GM18507 (cell line): ENCODE data around the gene TTLL8.
"Not testable (repeated sequence)": the region's sequence is repeated elsewhere in the genome, so short reads cannot be mapped to it uniquely, and the experiment has no call there.

Experiments used
- DNase-seq: peaks from one replicate; pipeline ENCODE4 v3.0.0; 2011; ENCODE audit warnings: low read depth; ENCODE audit not compliant: insufficient read length; ENCODE audit errors: extremely low spot score
- FAIRE-seq: peaks from 2 replicates; lab custom pipeline; 2011; peaks lifted over from hg19 to GRCh38; lab: Jason Lieb, UNC

Gene TTLL8

GRCh38 chr22:50058061-50058905, at the start of gene TTLL8:
Gene TTLL8 (minus strand): TSS chr22:50058298.
- no peak for DNase-seq
- FAIRE-seq = no peak

GRCh38 chr22:50107529-50107928, 49.4 kb upstream of the TTLL8 start:
- no peak for DNase-seq
- no peak for FAIRE-seq

DNA sequence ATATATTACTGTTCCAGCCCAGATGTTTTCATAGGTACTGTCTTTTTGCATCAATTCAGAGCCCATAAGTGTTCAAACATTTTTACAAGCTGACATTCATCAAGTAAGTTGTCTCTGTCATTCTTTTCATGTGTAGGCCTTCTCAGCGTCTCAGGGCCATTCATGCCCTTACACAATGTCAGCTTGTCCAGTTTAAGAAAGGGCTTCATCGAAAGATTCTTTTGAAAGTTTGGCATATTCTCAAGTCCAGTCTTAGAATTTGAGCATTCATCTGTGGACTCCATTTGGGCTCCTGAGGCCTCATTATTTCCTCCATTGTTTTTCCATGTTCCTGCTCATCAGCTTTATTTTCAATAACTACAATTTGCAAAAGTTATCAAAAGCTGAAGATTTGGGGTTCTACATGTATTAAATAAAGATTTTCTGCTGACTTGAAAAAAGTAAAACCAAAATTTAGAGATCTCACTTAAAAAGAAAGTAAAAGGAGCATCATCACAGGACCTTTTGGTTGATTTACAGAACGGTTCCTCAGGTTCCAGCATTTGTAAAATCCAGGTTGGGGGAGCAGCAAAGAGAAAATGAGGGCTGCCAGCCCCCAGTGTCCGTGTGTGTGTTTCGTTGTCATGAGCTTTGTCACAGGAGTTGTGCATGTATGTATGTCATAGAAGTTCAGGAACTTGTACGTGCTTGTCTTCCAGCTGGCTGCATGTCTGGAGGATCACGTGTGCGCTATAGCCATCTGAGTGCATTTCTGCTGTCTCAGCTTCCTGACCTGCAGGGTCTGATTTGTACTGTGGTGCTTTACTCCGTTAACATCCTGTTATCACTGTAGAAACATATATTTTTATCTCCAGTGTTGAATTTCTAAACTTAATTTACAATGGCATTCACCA, 47.4 kb upstream of the TTLL8 start:
- FAIRE-seq (peak; percentile 79), DNase-seq (no peak)

- FAIRE-seq (no peak), DNase-seq (no peak)
These were observed 46.0 kb upstream of the TTLL8 start for GRCh38 chr22:50104141-50104544.

- DNase-seq (no peak), FAIRE-seq (no peak)
These were observed 44.8 kb upstream of the TTLL8 start for GRCh38 chr22:50102946-50103345.

DNA sequence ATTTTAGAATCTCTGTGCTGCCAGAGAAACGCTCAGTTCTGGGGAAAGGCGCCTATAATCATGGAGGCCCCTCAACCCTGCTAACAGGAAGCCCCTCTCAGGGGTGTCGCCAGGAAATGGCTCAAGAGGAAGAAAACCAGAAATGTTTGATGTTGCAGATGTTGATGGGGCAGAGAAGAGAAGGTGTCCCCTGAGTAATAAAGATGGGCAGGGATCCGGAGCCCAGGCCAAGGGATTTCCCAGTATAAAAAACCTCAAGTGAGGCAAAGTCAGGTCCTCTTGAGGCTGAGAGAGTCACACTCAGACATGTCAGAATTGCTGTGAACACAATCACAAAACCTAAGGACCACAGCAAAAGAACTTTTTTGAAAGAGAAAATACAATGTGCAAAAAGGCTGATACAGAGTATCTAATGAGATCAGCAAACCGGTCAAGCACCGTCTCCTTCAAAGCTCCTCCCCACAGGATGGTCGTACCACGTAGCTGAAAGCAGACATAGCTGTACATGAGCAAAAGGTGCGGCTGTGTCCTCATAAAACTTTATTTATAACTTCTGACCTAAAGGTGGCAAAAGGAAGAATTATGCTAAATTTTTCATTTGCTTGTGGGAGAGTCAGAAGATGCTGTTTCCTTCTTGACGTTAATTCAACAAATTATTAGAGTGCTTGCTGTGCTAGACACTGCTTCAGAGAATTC, 43.9 kb upstream of the TTLL8 start:
- FAIRE-seq = no peak

DNA sequence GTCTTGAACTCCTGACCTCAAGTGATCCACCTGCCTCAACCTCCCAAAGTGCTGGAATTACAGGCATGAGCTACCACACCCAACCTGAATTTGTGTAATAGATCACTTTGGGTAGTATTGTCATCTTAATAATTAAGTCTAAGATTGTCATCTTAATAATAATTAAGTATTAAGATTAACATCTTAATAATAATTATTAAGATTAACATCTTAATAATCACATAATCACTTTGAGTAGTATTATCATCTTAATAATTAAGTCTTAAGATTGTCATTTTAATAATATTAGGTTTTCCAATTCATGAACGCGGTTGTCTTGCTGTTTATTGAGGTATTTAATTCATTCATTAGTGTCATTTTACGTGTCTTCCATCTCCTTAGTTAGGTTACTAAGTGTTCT, 40.0 kb upstream of the TTLL8 start:
- DNase-seq (no peak), FAIRE-seq (no peak)

More for the DNA sequence above, 43.9 kb upstream of the TTLL8 start:
- DNase-seq = no peak

DNA sequence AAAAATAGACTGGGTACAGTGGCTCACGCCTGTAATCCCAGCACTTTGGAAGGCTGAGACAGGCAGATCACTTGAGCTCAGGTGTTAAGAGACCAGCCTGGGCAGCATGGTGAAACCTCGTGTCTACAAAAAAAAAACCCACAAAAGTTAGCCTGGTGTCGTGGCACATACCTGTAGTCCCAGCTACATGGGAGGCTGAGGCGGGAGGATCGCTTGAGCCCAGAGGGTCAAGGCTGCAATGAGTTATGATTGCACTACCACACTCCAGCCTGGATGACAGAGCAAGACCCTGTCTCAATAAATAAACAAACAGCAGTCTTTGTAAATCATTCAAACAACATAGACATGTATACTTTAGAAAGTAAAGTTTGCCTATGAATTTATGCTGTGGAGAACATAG, 34.2 kb upstream of the TTLL8 start:
- DNase-seq (no peak), FAIRE-seq (no peak)

- DNase-seq = no peak
- no peak for FAIRE-seq
These were observed 33.1 kb upstream of the TTLL8 start for GRCh38 chr22:50091092-50091768.

GRCh38 chr22:50090412-50090714, 32.3 kb upstream of the TTLL8 start:
- FAIRE-seq = no peak
- no peak for DNase-seq

DNA sequence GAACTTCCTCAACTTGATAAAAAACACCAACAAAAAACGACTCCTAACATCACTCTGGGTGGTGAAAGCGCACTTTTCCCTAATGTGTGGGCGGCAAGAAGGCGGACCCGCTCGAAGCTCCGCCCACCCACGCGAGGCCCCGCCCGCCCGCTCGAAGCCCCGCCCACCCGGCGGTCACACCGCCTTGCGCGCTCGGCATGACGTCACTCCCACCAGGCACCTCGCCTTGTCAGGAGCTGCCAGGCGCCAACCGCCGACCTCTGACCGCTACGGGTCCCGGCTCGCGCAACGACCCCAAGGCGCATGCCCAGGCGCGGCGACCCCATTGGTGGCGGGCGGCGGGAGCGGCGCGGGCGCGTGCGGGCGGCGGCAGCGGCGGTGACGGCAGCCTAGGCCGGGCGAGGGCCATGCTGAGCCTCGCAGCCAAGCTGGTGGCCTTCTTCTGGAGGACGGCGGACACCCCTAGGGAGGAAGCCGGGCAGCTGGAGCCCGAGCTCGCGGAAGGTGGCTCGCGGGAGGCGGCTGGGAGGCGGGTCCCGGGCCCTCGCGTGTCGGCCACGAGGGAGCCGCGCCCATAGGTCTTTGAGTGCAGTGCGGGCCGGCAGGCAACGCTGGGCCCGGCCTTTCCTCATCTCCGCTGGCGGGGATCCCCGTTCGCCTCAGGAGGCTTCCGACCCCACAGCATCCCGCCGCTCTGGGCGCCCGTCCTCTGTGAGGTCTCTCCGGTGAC, 31.7 kb upstream of the TTLL8 start, which contains the start of gene MOV10L1:
Gene MOV10L1 (plus strand): TSS at position 325 of the 730 bp plus-strand sequence. CDS start 83 bp downstream, at position 408.
- no peak for FAIRE-seq
- DNase-seq = no peak

DNA sequence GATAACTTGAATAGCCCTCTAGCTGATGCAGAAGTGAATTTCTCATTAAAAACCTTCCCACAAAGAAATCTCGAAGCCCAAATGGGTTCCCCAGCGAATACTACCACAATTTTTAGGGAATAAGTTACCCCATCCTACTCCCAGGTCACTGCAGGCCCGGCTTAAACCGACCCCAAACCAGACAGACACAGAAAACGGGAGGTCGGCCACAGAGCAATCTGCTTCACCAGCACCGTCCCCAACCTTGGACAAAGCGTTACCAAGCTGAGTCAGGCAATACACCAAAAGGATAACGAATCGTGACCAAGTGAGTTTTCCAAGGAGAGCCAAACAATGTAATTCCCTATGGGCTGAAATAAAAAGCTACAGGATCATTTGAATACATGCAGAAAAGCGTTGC, 31.1 kb upstream of the TTLL8 start:
- FAIRE-seq (no peak), DNase-seq (no peak)

GRCh38 chr22:50088096-50088495, 30.0 kb upstream of the TTLL8 start:
- no peak for DNase-seq
- no peak for FAIRE-seq

GRCh38 chr22:50087646-50088045, 29.5 kb upstream of the TTLL8 start:
- no peak for DNase-seq
- no peak for FAIRE-seq

GRCh38 chr22:50086975-50087374, 28.9 kb upstream of the TTLL8 start:
- DNase-seq, FAIRE-seq: not testable (repeated sequence)

GRCh38 chr22:50086526-50086925, 28.4 kb upstream of the TTLL8 start:
- no peak for DNase-seq
- FAIRE-seq = no peak

DNA sequence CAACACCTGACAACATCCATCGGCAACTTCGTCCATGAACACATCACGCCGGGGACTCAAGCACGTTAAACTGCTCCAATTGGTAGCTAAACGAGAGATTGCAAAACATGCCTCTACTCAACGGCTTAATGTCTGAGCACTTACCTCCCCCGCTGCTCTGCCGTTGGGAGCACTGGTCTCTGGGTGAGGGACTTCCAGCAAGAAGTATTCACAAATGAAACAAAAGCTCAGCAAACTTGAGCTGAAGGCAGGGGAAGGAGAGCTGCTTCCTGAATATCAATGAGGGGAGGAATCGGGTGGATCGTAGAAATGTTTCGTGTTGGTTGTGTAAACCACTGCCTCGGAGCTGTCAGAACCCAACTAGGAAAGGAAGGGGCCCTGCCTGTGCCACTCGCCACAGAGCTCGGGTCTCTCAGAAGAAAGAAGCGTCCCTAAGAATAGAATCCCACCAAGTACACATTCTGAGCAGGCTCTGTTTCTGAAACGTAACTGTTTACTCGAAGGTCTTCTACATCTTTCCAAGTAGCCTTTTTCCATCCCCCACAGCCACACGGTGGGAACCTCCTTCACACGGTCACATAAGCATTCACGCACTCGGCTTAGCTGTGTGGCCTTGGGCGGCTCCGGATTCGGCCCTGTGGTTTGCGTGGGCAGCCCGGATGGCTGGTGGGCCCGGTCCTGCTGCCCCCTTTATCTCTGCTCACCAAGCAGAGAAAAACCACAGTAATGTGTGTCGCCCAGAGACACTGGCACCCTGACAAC, 27.3 kb upstream of the TTLL8 start, which contains the start of gene MLC1:
Gene MLC1 (minus strand): TSS at position 216 of the 762 bp plus-strand sequence. CDS start 524 bp downstream, outside the sequence.
- no peak for FAIRE-seq
- DNase-seq = no peak

- FAIRE-seq (no peak), DNase-seq (no peak)
These were observed 26.5 kb upstream of the TTLL8 start for GRCh38 chr22:50084614-50085021.
